ENCODE data around the gene DCC.

GRCh38 chr18:52451256-52451655, 111.3 kb downstream of the DCC start:
- no peak for TF ChIP-seq CTCF (IDR thresholded peaks at IDR 0.05 in 2 of 3, conservative IDR thresholded peaks at IDR 0.05 in 1 of 3; ENCODE audit: borderline replicate concordance in 1 of 3, insufficient read depth in 1 of 3, low read depth in 2 of 3, low read length in 2 of 3)
- no peak for TF ChIP-seq POLR2AphosphoS5 (IDR thresholded peaks at IDR 0.05; ENCODE audit: low read depth, low read length)
- no peak for TF ChIP-seq FOSL1 (IDR thresholded peaks at IDR 0.05; ENCODE audit: low read depth)
- TF ChIP-seq EZH2 (IDR thresholded peaks at IDR 0.05) = no peak

Data from HCT116 (cell line).